HCT116 (cell line): Measurements from ENCODE around the gene PKD2. TPM values are rescaled to one million over a fixed set of nuclear protein-coding genes. Genes with fewer than 3 reads are reported as not detected.

ENCODE experiments used
- ATAC-seq: fragments of 200-7000 bp; cut with Tn5 transposase; 2 replicates; pipeline ENCODE4 v1.9.1; 2020; ENCODE audit warnings: mild to moderate bottlenecking, moderate library complexity
- BruUV-seq: library from RNA; stranded (reverse); fragments of 400-500 nt; replicated peaks from 2 replicates; lab custom pipeline; 2021; lab: Mats Ljungman, UMichigan
- CTCF ChIA-PET: fragments of 300-600 bp; sonication (Branson Sonifier 250); formaldehyde crosslinking; loops from one replicate; lab custom pipeline; 2021; ENCODE audit warnings: antibody characterized with exemption; lab: Charles Lee
- POLR2A ChIA-PET: fragments of 300-600, 350-600 bp; sonication (Branson Sonifier 250); formaldehyde crosslinking; loops from one replicate; lab custom pipeline; 2021; ENCODE audit warnings: antibody characterized with exemption; lab: Charles Lee
- RAD21 ChIA-PET, 2 experiments: fragments of 300-600 bp; sonication (Branson Sonifier 250); formaldehyde crosslinking; loops; one replicate each; lab custom pipeline; 2023; ENCODE audit warnings: low total read pairs in 2 of 2; ENCODE audit not compliant: uncharacterized antibody in 2 of 2, unreplicated experiment in 2 of 2, low non-redundant PET in 1 of 2; lab: Charles Lee
- DNase-seq: peaks from one replicate; pipeline ENCODE4 v3.0.0-alpha.2; 2010; ENCODE audit warnings: low read depth, low spot score
- H2AFZ ChIP-seq: fragments of 200-600 bp; shearing (Covaris generic), sonication (generic); 2 replicates; pipeline ENCODE4 v1.6.1; 2017; ENCODE audit warnings: low read depth, mixed run types, mixed read lengths, antibody characterized with exemption, low read length; ENCODE audit not compliant: poor library complexity, severe bottlenecking
- H3K27ac ChIP-seq: 2 replicates; pipeline ENCODE4 v1.5.1; 2012; ENCODE audit warnings: low read depth, low read length
- H3K27me3 ChIP-seq: fragments of 200-600 bp; sonication (generic); 2 replicates; pipeline ENCODE4 v1.6.1; 2016; ENCODE audit warnings: mixed run types, low read length, mixed read lengths; ENCODE audit not compliant: insufficient read depth
- H3K36me3 ChIP-seq, 2 experiments: fragments of 200-500 bp in 1 of 2; fragments of 200-600 bp in 1 of 2; sonication (Bioruptor generic) in 1 of 2; sonication (generic) in 1 of 2; 2 replicates each; pipeline versions ENCODE4 v1.5.1 to v1.6.1; 2014 to 2016; ENCODE audit warnings: low read length in 2 of 2, inconsistent platforms in 1 of 2, mixed read lengths in 1 of 2, mixed run types in 1 of 2; ENCODE audit not compliant: insufficient read depth in 2 of 2, control insufficient read depth in 1 of 2
- H3K4me1 ChIP-seq, 2 experiments: fragments of 200-600 bp in 1 of 2; sonication (generic) in 1 of 2; 2 replicates each; pipeline versions ENCODE4 v1.5.1 to v1.6.1; 2012 to 2017; ENCODE audit warnings: low read length in 2 of 2, inconsistent platforms in 1 of 2, mild to moderate bottlenecking in 1 of 2, mixed read lengths in 1 of 2, mixed run types in 1 of 2, moderate library complexity in 1 of 2; ENCODE audit not compliant: insufficient read depth in 2 of 2, control insufficient read depth in 1 of 2
- H3K4me2 ChIP-seq: fragments of 200-600 bp; sonication (generic); 2 replicates; pipeline ENCODE4 v1.6.1; 2017; ENCODE audit warnings: mixed run types, low read length, mixed read lengths
- H3K4me3 ChIP-seq, 2 experiments: fragments of 200-600 bp in 1 of 2; sonication (generic) in 1 of 2; replicated peaks in 1 of 2; 2 replicates each; pipeline ENCODE4 v1.5.1; 2011 to 2016; ENCODE audit warnings: low read length in 2 of 2, control low read depth in 1 of 2, low read depth in 1 of 2, mild to moderate bottlenecking in 1 of 2, mixed read lengths in 1 of 2, mixed run types in 1 of 2
- H3K79me2 ChIP-seq: fragments of 200-600 bp; sonication (generic); 2 replicates; pipeline ENCODE4 v1.6.1; 2017; ENCODE audit warnings: mild to moderate bottlenecking, mixed run types, low read length, moderate library complexity, mixed read lengths; ENCODE audit not compliant: insufficient read depth
- H3K9ac ChIP-seq: fragments of 200-600 bp; sonication (generic); 2 replicates; pipeline ENCODE4 v1.6.1; 2016; ENCODE audit warnings: low read length, mixed read lengths
- H3K9me2 ChIP-seq: fragments of 200-600 bp; sonication (generic), shearing (Covaris generic); 2 replicates; pipeline ENCODE4 v1.6.1; 2017; ENCODE audit warnings: mixed run types, mild to moderate bottlenecking, moderate library complexity; ENCODE audit not compliant: insufficient read depth
- H3K9me3 ChIP-seq, 2 experiments: fragments of 200-500 bp in 1 of 2; fragments of 200-600 bp in 1 of 2; sonication (Bioruptor generic) in 1 of 2; sonication (generic) in 1 of 2; 2 replicates each; pipeline ENCODE4 v1.6.1; 2014 to 2017; ENCODE audit warnings: low read length in 2 of 2, mixed read lengths in 2 of 2, inconsistent platforms in 1 of 2, low read depth in 1 of 2, mild to moderate bottlenecking in 1 of 2, mixed run types in 1 of 2, moderate library complexity in 1 of 2; ENCODE audit not compliant: control insufficient read depth in 1 of 2, insufficient read depth in 1 of 2
- H4K20me1 ChIP-seq: fragments of 200-600 bp; sonication (generic), shearing (Covaris generic); 2 replicates; pipeline ENCODE4 v1.6.1; 2017; ENCODE audit warnings: mixed run types, mild to moderate bottlenecking, moderate library complexity; ENCODE audit not compliant: insufficient read depth
- CBX3 ChIP-seq: IDR thresholded peaks from 2 replicates; pipeline ENCODE4 v1.6.1; 2012; ENCODE audit warnings: low read depth
- CEBPB ChIP-seq: IDR thresholded peaks from 2 replicates; pipeline ENCODE4 v1.6.1; 2012; ENCODE audit warnings: low read depth
- EGR1 ChIP-seq: IDR thresholded peaks from 2 replicates; pipeline ENCODE4 v1.6.1; 2012; ENCODE audit warnings: low read depth
- ELF1 ChIP-seq: IDR thresholded peaks from 2 replicates; pipeline ENCODE4 v1.6.1; 2012; ENCODE audit warnings: low read depth, borderline replicate concordance
- EZH2 ChIP-seq: fragments of 200-600 bp; sonication (generic); IDR thresholded peaks from 2 replicates; pipeline ENCODE4 v1.6.1; 2017; ENCODE audit warnings: antibody characterized with exemption, mixed run types
- EZH2phosphoT487 ChIP-seq: fragments of 200-600 bp; IDR thresholded peaks from 2 replicates; pipeline ENCODE4 v1.6.1; 2018; ENCODE audit warnings: antibody characterized with exemption, borderline replicate concordance
- JUND ChIP-seq: IDR thresholded peaks from 2 replicates; pipeline ENCODE4 v1.6.1; 2012
- POLR2A ChIP-seq: IDR thresholded peaks from 2 replicates; pipeline ENCODE4 v1.7.0; 2011; ENCODE audit warnings: borderline replicate concordance; ENCODE audit not compliant: insufficient read depth, insufficient read length; ENCODE audit errors: extremely low read depth
- POLR2AphosphoS5 ChIP-seq: IDR thresholded peaks from 2 replicates; pipeline ENCODE4 v1.6.1; 2011; ENCODE audit warnings: mild to moderate bottlenecking, low read depth, low read length, moderate library complexity
- RAD21 ChIP-seq: IDR thresholded peaks from 2 replicates; pipeline ENCODE4 v1.6.1; 2012; ENCODE audit warnings: low read depth, mild to moderate bottlenecking
- SP1 ChIP-seq: IDR thresholded peaks from 2 replicates; pipeline ENCODE4 v1.6.1; 2012; ENCODE audit warnings: low read depth
- SRF ChIP-seq: IDR thresholded peaks from 2 replicates; pipeline ENCODE4 v1.6.1; 2012; ENCODE audit warnings: low read depth
- TCF7L2 ChIP-seq: IDR thresholded peaks from 2 replicates; pipeline ENCODE4 v1.7.0; 2011; ENCODE audit warnings: borderline replicate concordance, inconsistent platforms; ENCODE audit not compliant: insufficient read depth, insufficient read length; ENCODE audit errors: extremely low read depth
- YY1 ChIP-seq: IDR thresholded peaks from 2 replicates; pipeline ENCODE4 v1.6.1; 2011; ENCODE audit warnings: low read length, low read depth, moderate library complexity, mild to moderate bottlenecking; ENCODE audit not compliant: insufficient replicate concordance; ENCODE audit errors: extremely low read depth
- ZFX ChIP-seq: fragments of 450-650 bp; IDR thresholded peaks from 2 replicates; pipeline ENCODE4 v1.6.1; 2017
- ZNF274 ChIP-seq: fragments of 200-500 bp; sonication (Bioruptor generic); IDR thresholded peaks from 2 replicates; pipeline ENCODE4 v1.6.1; 2014; ENCODE audit warnings: mild to moderate bottlenecking, low read depth, low read length, inconsistent platforms
- intact Hi-C: fragments of 100-400 bp; cut with micrococcal nuclease; formaldehyde crosslinking; loops from 2 replicates; pipeline ENCODE4 v1.10.0; 2022
- total RNA-seq: library from RNA; stranded (reverse); gene quantifications from one replicate; pipeline ENCODE4 v1.2.1, GENCODE V29; 2021; ENCODE audit not compliant: unreplicated experiment
- TF ChIP-seq, protein P1 (sequence below): IDR thresholded peaks from 2 replicates; pipeline ENCODE4 v1.6.1; 2011; ENCODE audit warnings: mild to moderate bottlenecking, low read length, moderate library complexity; ENCODE audit not compliant: insufficient replicate concordance; ENCODE audit errors: extremely low read depth
- TF ChIP-seq, protein P2 (sequence below): IDR thresholded peaks from 2 replicates; pipeline ENCODE4 v1.6.1; 2012
- TF ChIP-seq, protein P3 (sequence below): IDR thresholded peaks from 2 replicates; pipeline ENCODE4 v1.6.1; 2012

Gene PKD2
- total RNA-seq, 1 experiment from 2014 or later = 10.1 TPM

DNA sequence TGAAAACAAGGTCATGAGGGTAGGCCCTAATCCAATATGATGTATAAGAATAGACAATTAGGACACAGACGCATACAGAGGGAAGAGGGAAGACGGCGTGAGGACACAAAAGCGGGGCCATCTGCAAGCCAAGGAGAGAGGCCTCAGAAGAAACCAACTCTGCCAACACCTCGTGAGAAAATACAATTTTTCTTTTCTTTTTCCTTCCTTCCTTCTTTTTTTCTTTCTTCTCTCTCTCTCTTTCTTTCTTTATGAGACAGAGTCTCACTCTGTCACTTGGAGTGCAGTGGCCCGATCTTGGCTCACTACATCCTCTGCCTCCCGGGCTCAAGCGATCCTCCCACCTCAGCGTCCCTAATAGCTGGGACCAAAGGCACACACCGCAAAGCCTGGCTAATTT is 1.5 kb upstream of the PKD2 start:
- intact Hi-C loops = no loop called here
- no peak overlapping the region for H3K4me3 ChIP-seq
- no peak overlapping the region for H3K27ac ChIP-seq
- BruUV-seq = no TSS peak
- no peaks in the 10 kb centered on the region for H3K9me2 ChIP-seq
- H4K20me1 ChIP-seq = no peaks in the 10 kb centered on the region; the same call in 1 of the 2 replicates
- H3K27me3 ChIP-seq = no peaks in the 10 kb centered on the region
- ChIA-PET CTCF (interaction anchor here (1.4 kb wide), 1 partner anchor 27 kb away, joined by 3 read pairs; no protein-coding TSS in a partner anchor), RAD21 (no interaction called here), POLR2A (no interaction called here)
- TF ChIP-seq CEBPB = no peak
- TF ChIP-seq CBX3 = no peak
- no peak for TF ChIP-seq POLR2A
- no peak for TF ChIP-seq RAD21
- no peak for TF ChIP-seq ZFX
- no peak for TF ChIP-seq YY1
- no peak for TF ChIP-seq ZNF274
- no peak for TF ChIP-seq POLR2AphosphoS5
- no peak for TF ChIP-seq ELF1
- TF ChIP-seq, protein P1, sequence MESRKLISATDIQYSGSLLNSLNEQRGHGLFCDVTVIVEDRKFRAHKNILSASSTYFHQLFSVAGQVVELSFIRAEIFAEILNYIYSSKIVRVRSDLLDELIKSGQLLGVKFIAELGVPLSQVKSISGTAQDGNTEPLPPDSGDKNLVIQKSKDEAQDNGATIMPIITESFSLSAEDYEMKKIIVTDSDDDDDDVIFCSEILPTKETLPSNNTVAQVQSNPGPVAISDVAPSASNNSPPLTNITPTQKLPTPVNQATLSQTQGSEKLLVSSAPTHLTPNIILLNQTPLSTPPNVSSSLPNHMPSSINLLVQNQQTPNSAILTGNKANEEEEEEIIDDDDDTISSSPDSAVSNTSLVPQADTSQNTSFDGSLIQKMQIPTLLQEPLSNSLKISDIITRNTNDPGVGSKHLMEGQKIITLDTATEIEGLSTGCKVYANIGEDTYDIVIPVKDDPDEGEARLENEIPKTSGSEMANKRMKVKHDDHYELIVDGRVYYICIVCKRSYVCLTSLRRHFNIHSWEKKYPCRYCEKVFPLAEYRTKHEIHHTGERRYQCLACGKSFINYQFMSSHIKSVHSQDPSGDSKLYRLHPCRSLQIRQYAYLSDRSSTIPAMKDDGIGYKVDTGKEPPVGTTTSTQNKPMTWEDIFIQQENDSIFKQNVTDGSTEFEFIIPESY = no peak
- TF ChIP-seq SRF = no peak
- TF ChIP-seq SP1 = no peak
- TF ChIP-seq JUND = no peak
- TF ChIP-seq EZH2phosphoT487 = no peak
- TF ChIP-seq, protein P2, sequence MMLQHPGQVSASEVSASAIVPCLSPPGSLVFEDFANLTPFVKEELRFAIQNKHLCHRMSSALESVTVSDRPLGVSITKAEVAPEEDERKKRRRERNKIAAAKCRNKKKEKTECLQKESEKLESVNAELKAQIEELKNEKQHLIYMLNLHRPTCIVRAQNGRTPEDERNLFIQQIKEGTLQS = no peak
- no peak for TF ChIP-seq EGR1
- TF ChIP-seq, protein P3, sequence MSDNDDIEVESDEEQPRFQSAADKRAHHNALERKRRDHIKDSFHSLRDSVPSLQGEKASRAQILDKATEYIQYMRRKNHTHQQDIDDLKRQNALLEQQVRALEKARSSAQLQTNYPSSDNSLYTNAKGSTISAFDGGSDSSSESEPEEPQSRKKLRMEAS = no peak
- TF ChIP-seq EZH2 = no peak
- TF ChIP-seq TCF7L2 = no peak
- H3K79me2 ChIP-seq = peaks cover 29% of the 10 kb centered on the region
- H3K9ac ChIP-seq = no peak overlapping the region
- H2AFZ ChIP-seq = no peak overlapping the region
- H3K4me2 ChIP-seq = no peak overlapping the region
- no peaks in the 10 kb centered on the region for H3K36me3 ChIP-seq
- no peaks in the 10 kb centered on the region for H3K9me3 ChIP-seq
- DNase-seq = no peak
- peaks cover 5 to 18% of the 10 kb centered on the region in 2 experiments; a peak in 3 of 4 replicates for H3K4me1 ChIP-seq
- ATAC-seq = no peak
